Heart left ventricle (tissue), 16 donors: ENCODE measurements around the gene KIF3C. TPM values are rescaled to one million over a fixed set of nuclear protein-coding genes. Genes with fewer than 3 reads are reported as not detected.

Experiments
- ATAC-seq, 4 donors: fragments of 200-7000 bp; cut with Tn5 transposase; one replicate each; pipeline ENCODE4 v1.9.1; 2020 to 2022; ENCODE audit warnings: moderate library complexity in 4 of 4, mild to moderate bottlenecking in 3 of 4, moderate number of reproducible peaks in 1 of 4
- DNase-seq, 5 donors: peaks; one replicate each; pipeline ENCODE4 v3.0.0-alpha.2; 2020
- H3K27ac ChIP-seq, 12 donors: fragments of 200-600 bp; sonication (generic) in 4 of 12; one replicate each; pipeline versions ENCODE4 v1.5.0 to v1.8.0; 2016 to 2022; ENCODE audit warnings: mild to moderate bottlenecking in 2 of 12
- H3K27me3 ChIP-seq, 9 donors: fragments of 200-600 bp; sonication (generic) in 2 of 9; one replicate each; pipeline versions ENCODE4 v1.5.1 to v1.8.0; 2016 to 2022; ENCODE audit warnings: mild to moderate bottlenecking in 3 of 9
- H3K36me3 ChIP-seq, 9 donors: fragments of 200-600 bp; sonication (generic) in 2 of 9; one replicate each; pipeline versions ENCODE4 v1.5.0 to v1.8.0; 2018 to 2022; ENCODE audit warnings: mild to moderate bottlenecking in 2 of 9
- H3K4me1 ChIP-seq, 12 donors: fragments of 200-600 bp; sonication (generic) in 4 of 12; one replicate each; pipeline versions ENCODE4 v1.5.0 to v1.8.0; 2016 to 2022; ENCODE audit warnings: mild to moderate bottlenecking in 3 of 12
- H3K4me3 ChIP-seq, 12 donors: fragments of 200-600 bp; sonication (generic) in 4 of 12; one replicate each; pipeline versions ENCODE4 v1.5.0 to v1.8.0; 2017 to 2022; ENCODE audit warnings: mild to moderate bottlenecking in 9 of 12, moderate library complexity in 4 of 12
- H3K9me3 ChIP-seq, 12 donors: fragments of 200-600 bp; sonication (generic) in 4 of 12; one replicate each; pipeline versions ENCODE4 v1.5.0 to v1.8.0; 2016 to 2022; ENCODE audit warnings: mild to moderate bottlenecking in 1 of 12
- CTCF ChIP-seq, 12 donors: fragments of 200-600 bp; sonication (generic) in 4 of 12; IDR thresholded peaks; one replicate each; pipeline versions ENCODE4 v1.5.0 to v1.8.0; 2018 to 2022; ENCODE audit warnings: antibody characterized with exemption in 12 of 12, mild to moderate bottlenecking in 5 of 12
- POLR2A ChIP-seq, 2 donors: fragments of 450-650 bp; IDR thresholded peaks; one replicate each; pipeline ENCODE4 v1.6.1; 2017; ENCODE audit warnings: antibody characterized with exemption in 2 of 2, mild to moderate bottlenecking in 2 of 2, moderate library complexity in 2 of 2
- WGBS, 4 donors: extraction: QIAGEN DNeasy Blood & Tissue Kit in 2 of 4; methylation state at CpG; one replicate each; pipeline versions ENCODE4 v1.1.5 to v1.1.7; 2013 to 2018; 5-methylcytosine and 5-hydroxymethylcytosine counted together
- intact Hi-C, 10 donors: fragments of 100-400 bp; cut with DNase I; formaldehyde crosslinking; loops; one replicate each; pipeline versions ENCODE4 v1.11.1 to v1.14.2; 2022
- polyA plus RNA-seq, 2 donors: library from polyadenylated mRNA; stranded (reverse); fragments of 200-250 nt; gene quantifications; one replicate each; pipeline ENCODE4 v1.2.3, GENCODE V29; 2013
- total RNA-seq, 9 donors: library from RNA; depleted of rRNA in 2 of 9; stranded (reverse); fragments of >200 nt in 2 of 9; fragmentation: NEBNext Ultra II Directional in 3 of 9; extraction: Animal tissue kit (Norgen Biotek cat#: 25700) in 3 of 9; gene quantifications; one replicate each; pipeline versions ENCODE4 v1.1.0 to v1.2.4, GENCODE V29; 2016 to 2023
- donor health status: ischemic (EF 13 %, LVEDD 7.1; RV severe dilation, severe dysfunction).
- donor health status: healthy with polysubstance abuse.
- donor health status: DM: no; HTN: yes; CAD: no.
- donor health status: DM: no; HTN: no; CAD: no.
- donor health status: ischemic (EF 25% LVEDD 6.9; RV normal size, moderate dysfunction).
- donor health status: ischemic (EF 25% LVEDD 5.7; RV mildly dilated, moderate dysfunction).
- donor health status: healthy.
- donor health status: DM: yes; HTN: yes; CAD: no.
- donor health status: ischemic (EF 35%, LVEDD 5.7; RV mildly dilated, moderate dysfunction).
- donor health status: nonischemic (EF 11% LVEDD 7.7; RV severe dilation, severe dysfunction).
- donor health status: DM: yes; HTN: yes; CAD: no.
- donor health status: PGD.
- donor health status: ischemic (EF 29% LVEDD 5.4; RV normal size, mild dysfunction).
- donor health status: nonischemic (EF 23%, LVEDD 6.1; RV moderate dilation, normal function).

KIF3C gene
- total and polyA plus RNA-seq, 11 donors: 0.93 to 8.9 (median 2.3) TPM

GRCh38 chr2:25881764-25882163, 100.5 kb downstream of the KIF3C start:
- intact Hi-C loops: no loop called here
- Histone ChIP-seq H3K9me3 (no peaks in the 10 kb centered on the region), H3K4me1 (peaks cover 0 to 13% (median 9%) of the 10 kb centered on the region in 12 donors), H3K4me3 (no peak overlapping the region), H3K27me3 (peaks cover 0 to 10% (median 0%) of the 10 kb centered on the region in 9 donors), H3K27ac (no peak overlapping the region), H3K36me3 (no peaks in the 10 kb centered on the region)
- WGBS, 4 donors: 64 to 70% (median 66%) methylated on average over 4 of the region's 4 CpGs
- no peak for TF ChIP-seq POLR2A (IDR thresholded peaks at IDR 0.05)
- TF ChIP-seq CTCF (IDR thresholded peaks at IDR 0.05): no peak
- ATAC-seq: no peak
- DNase-seq: no peak

- 92 to 96% (median 95%) methylated on average over 5 of the region's 5 CpGs for WGBS, 4 donors
- Histone ChIP-seq H3K27ac (peak overlapping the region in 10 of 12 donors; percentile 88 to 98 (median 96)), H3K4me1 (peaks cover 0 to 26% (median 18%) of the 10 kb centered on the region in 12 donors), H3K27me3 (peaks cover 0 to 10% (median 0%) of the 10 kb centered on the region in 9 donors), H3K9me3 (no peaks in the 10 kb centered on the region), H3K4me3 (peak overlapping the region in 10 of 12 donors; percentile 75 to 97 (median 93)), H3K36me3 (peaks cover 0 to 7% (median 2%) of the 10 kb centered on the region in 9 donors)
- DNase-seq (no peak), ATAC-seq (no peak)
- intact Hi-C loops: loop anchor here in 5 of 10 donors (5.0 to 10.0 kb wide), 3 partner anchors 58 to 204 kb away; partner anchors contain the start of gene DTNB (in 2 of the 5)
- TF ChIP-seq POLR2A (IDR thresholded peaks at IDR 0.05) (no peak), CTCF (IDR thresholded peaks at IDR 0.05) (no peak)
These were observed 103.1 kb downstream of the KIF3C start for GRCh38 chr2:25879133-25879730.

GRCh38 chr2:25878361-25879132, 103.8 kb downstream of the KIF3C start, which contains the start of gene ASXL2:
ASXL2 (minus strand) TSS chr2:25878487; CDS start chr2:25878222, 265 bp downstream.
- peaks cover 0 to 6% (median 0%) of the 10 kb centered on the region in 9 donors for H3K27me3 ChIP-seq
- peak in 1 of 2 donors; percentile 67 for TF ChIP-seq POLR2A (IDR thresholded peaks at IDR 0.05)
- TF ChIP-seq CTCF (IDR thresholded peaks at IDR 0.05): peak in 3 of 12 donors; percentile 10 to 25 (median 23)
- DNase-seq: peak; percentile 96 to 98 (median 98)
- peak; percentile 97 to 98 (median 98) for ATAC-seq
- H3K4me3 ChIP-seq: peak within 1 kb of the TSS; percentile 75 to 97 (median 93)
- intact Hi-C loops: loop anchor here in 5 of 10 donors (5.0 to 10.0 kb wide), 3 partner anchors 59 to 204 kb away; partner anchors contain the start of gene DTNB (in 2 of the 5)
- H3K27ac ChIP-seq: peak within 1 kb of the TSS; percentile 87 to 98 (median 96)
- H3K4me1 ChIP-seq: peaks cover 0 to 26% (median 18%) of the 10 kb centered on the region in 12 donors
- peaks cover 0 to 14% (median 3%) of the 10 kb centered on the region in 9 donors for H3K36me3 ChIP-seq
- H3K9me3 ChIP-seq: no peaks in the 10 kb centered on the region
- 2 to 8% (median 2%) methylated on average over 12 to 56 of the region's 56 CpGs for WGBS, 4 donors
